ENCODE results near the gene ZFR2. TPM values are rescaled to one million over a fixed set of nuclear protein-coding genes. Genes with fewer than 3 reads are reported as not detected.
A peak's percentile ranks its signal among the peaks of the same experiment; 100 is the strongest.

The ZFR2 gene
- total and polyA plus RNA-seq, 9 donors, result 0.05 to 0.25 (median 0.14) TPM; not detected in 3

GRCh38 chr19:3893509-3894179, 24.8 kb upstream of the ZFR2 start:
- Histone ChIP-seq H3K36me3 (no peaks in the 10 kb centered on the region), H3K27ac (no peak overlapping the region), H3K4me3 (no peak overlapping the region), H3K27me3 (no peaks in the 10 kb centered on the region), H3K9me3 (peaks cover 0 to 4% of the 10 kb centered on the region in 2 donors), H3K4me1 (ENCODE audit: insufficient read depth) (no peaks in the 10 kb centered on the region)
- intact Hi-C loops (cut with DNase I), result no loop called here
- TF ChIP-seq CTCF (IDR thresholded peaks at IDR 0.05) (no peak), POLR2A (IDR thresholded peaks at IDR 0.05) (no peak), EP300 (IDR thresholded peaks at IDR 0.05) (no peak)
- WGBS, 3 donors, result 18 to 28% (median 26%) methylated on average over 12 of the region's 12 CpGs
- peak in 1 of 5 donors; percentile 51 for DNase-seq

- Histone ChIP-seq H3K36me3 (no peaks in the 10 kb centered on the region), H3K4me3 (no peak overlapping the region), H3K27ac (no peak overlapping the region), H3K9me3 (no peaks in the 10 kb centered on the region), H3K27me3 (no peaks in the 10 kb centered on the region), H3K4me1 (ENCODE audit: insufficient read depth) (no peaks in the 10 kb centered on the region)
- no peak for DNase-seq
- no peak for TF ChIP-seq EP300 (IDR thresholded peaks at IDR 0.05)
- no peak for TF ChIP-seq CTCF (IDR thresholded peaks at IDR 0.05)
- TF ChIP-seq POLR2A (IDR thresholded peaks at IDR 0.05), result no peak
- intact Hi-C loops (cut with DNase I), result no loop called here
- WGBS, 3 donors, result 66 to 75% (median 70%) methylated on average over 17 of the region's 17 CpGs
These were observed 21.8 kb upstream of the ZFR2 start for GRCh38 chr19:3890591-3890990.

- no peaks in the 10 kb centered on the region for H3K4me1 ChIP-seq (ENCODE audit: insufficient read depth)
- 11 to 13% (median 13%) methylated on average over 6 of the region's 6 CpGs for WGBS, 3 donors
- no peaks in the 10 kb centered on the region for H3K36me3 ChIP-seq
- no peak for TF ChIP-seq POLR2A (IDR thresholded peaks at IDR 0.05)
- TF ChIP-seq EP300 (IDR thresholded peaks at IDR 0.05), result no peak
- TF ChIP-seq CTCF (IDR thresholded peaks at IDR 0.05), result no peak
- no peak overlapping the region for H3K4me3 ChIP-seq
- H3K27ac ChIP-seq, result no peak overlapping the region
- DNase-seq, result no peak
- H3K9me3 ChIP-seq, result no peaks in the 10 kb centered on the region
- H3K27me3 ChIP-seq, result no peaks in the 10 kb centered on the region
- intact Hi-C loops (cut with DNase I), result no loop called here
These were observed 13.2 kb upstream of the ZFR2 start for GRCh38 chr19:3882041-3882384.

GRCh38 chr19:3881272-3882040, 12.6 kb upstream of the ZFR2 start:
- WGBS, 3 donors, result 1 to 2% (median 2%) methylated on average over 31 of the region's 31 CpGs
- TF ChIP-seq POLR2A (IDR thresholded peaks at IDR 0.05) (no peak), CTCF (IDR thresholded peaks at IDR 0.05) (no peak), EP300 (IDR thresholded peaks at IDR 0.05) (no peak)
- Histone ChIP-seq H3K4me1 (ENCODE audit: insufficient read depth) (no peaks in the 10 kb centered on the region), H3K27me3 (no peaks in the 10 kb centered on the region), H3K4me3 (no peak overlapping the region), H3K27ac (no peak overlapping the region), H3K36me3 (no peaks in the 10 kb centered on the region), H3K9me3 (no peaks in the 10 kb centered on the region)
- no peak for DNase-seq
- intact Hi-C loops (cut with DNase I), result no loop called here
